ENCODE data around the gene ZNRF3.

DNA sequence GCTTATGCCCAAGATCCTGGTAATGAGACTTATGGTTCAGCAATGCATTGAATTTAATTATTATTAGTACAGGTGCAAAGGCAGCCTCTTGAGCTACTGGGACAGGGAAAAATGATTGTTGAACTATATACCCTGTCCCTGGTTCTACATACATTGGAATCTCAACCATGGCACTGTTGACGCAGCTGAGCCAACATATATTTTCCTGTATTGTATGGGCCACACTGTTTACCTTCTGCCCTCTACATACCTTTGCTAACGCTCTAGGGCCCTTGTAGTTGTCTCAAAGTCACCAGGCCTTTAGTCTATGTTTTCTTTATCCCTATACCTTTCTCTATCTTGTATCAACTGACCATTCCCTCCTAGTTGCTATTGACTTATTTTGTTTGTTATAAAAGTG is 212.1 kb downstream of the ZNRF3 start:
- TF ChIP-seq, protein P1, sequence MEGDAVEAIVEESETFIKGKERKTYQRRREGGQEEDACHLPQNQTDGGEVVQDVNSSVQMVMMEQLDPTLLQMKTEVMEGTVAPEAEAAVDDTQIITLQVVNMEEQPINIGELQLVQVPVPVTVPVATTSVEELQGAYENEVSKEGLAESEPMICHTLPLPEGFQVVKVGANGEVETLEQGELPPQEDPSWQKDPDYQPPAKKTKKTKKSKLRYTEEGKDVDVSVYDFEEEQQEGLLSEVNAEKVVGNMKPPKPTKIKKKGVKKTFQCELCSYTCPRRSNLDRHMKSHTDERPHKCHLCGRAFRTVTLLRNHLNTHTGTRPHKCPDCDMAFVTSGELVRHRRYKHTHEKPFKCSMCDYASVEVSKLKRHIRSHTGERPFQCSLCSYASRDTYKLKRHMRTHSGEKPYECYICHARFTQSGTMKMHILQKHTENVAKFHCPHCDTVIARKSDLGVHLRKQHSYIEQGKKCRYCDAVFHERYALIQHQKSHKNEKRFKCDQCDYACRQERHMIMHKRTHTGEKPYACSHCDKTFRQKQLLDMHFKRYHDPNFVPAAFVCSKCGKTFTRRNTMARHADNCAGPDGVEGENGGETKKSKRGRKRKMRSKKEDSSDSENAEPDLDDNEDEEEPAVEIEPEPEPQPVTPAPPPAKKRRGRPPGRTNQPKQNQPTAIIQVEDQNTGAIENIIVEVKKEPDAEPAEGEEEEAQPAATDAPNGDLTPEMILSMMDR (IDR thresholded peaks at IDR 0.05) = no peak
- TF ChIP-seq ZFX (IDR thresholded peaks at IDR 0.05; ENCODE audit: borderline replicate concordance) = no peak
